Measurements from ENCODE around the gene HDDC2.

DNA sequence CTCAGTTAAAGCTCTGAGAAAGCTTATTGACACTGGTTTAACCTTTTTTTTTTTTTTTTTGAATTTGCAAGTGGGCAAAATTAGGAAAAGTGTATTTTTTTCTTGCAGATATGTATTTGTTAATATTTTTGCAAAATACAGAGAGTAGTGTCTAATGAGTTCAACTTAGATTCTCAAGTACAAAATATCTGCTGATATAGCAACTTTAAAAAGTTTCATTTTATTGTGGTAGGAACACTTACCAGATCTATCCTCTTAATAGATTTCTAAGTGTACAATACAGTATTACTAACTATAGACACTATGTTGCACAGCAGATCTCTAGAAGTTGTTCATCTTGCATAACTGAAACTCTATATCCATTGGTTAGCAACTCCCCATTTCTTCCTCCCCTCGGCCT, 30.9 kb upstream of the HDDC2 start:
- TF ChIP-seq, protein P1, sequence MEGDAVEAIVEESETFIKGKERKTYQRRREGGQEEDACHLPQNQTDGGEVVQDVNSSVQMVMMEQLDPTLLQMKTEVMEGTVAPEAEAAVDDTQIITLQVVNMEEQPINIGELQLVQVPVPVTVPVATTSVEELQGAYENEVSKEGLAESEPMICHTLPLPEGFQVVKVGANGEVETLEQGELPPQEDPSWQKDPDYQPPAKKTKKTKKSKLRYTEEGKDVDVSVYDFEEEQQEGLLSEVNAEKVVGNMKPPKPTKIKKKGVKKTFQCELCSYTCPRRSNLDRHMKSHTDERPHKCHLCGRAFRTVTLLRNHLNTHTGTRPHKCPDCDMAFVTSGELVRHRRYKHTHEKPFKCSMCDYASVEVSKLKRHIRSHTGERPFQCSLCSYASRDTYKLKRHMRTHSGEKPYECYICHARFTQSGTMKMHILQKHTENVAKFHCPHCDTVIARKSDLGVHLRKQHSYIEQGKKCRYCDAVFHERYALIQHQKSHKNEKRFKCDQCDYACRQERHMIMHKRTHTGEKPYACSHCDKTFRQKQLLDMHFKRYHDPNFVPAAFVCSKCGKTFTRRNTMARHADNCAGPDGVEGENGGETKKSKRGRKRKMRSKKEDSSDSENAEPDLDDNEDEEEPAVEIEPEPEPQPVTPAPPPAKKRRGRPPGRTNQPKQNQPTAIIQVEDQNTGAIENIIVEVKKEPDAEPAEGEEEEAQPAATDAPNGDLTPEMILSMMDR (IDR thresholded peaks at IDR 0.05): no peak
- no peak for TF ChIP-seq EP300 (IDR thresholded peaks at IDR 0.05)
